OCI-LY3 (cell line): ENCODE measurements around the gene ATG101.

ENCODE experiments used
- CTCF ChIP-seq: fragments of 200-600, 300-600 bp; sonication (generic); IDR thresholded peaks from 2 replicates; pipeline ENCODE4 v1.5.1; 2014; ENCODE audit warnings: antibody characterized with exemption, low read length, low read depth
- EZH2phosphoT487 ChIP-seq: fragments of 200-600 bp; shearing (Covaris generic); IDR thresholded peaks from 2 replicates; pipeline ENCODE4 v1.6.1; 2018; ENCODE audit warnings: antibody characterized with exemption, mixed run types, low read depth

GRCh38 chr12:52083638-52083996, 13.8 kb downstream of the ATG101 start:
- TF ChIP-seq CTCF (no peak), EZH2phosphoT487 (no peak)
